ENCODE measurements around the gene RBBP8. TPM values are rescaled to one million over a fixed set of nuclear protein-coding genes. Genes with fewer than 3 reads are reported as not detected.

The RBBP8 gene
- total RNA-seq, 3 donors from 2014 or later (not counting 1 experiment from before 2014, with no cell fraction given): 11.6 to 18.7 (median 12.1) TPM

DNA sequence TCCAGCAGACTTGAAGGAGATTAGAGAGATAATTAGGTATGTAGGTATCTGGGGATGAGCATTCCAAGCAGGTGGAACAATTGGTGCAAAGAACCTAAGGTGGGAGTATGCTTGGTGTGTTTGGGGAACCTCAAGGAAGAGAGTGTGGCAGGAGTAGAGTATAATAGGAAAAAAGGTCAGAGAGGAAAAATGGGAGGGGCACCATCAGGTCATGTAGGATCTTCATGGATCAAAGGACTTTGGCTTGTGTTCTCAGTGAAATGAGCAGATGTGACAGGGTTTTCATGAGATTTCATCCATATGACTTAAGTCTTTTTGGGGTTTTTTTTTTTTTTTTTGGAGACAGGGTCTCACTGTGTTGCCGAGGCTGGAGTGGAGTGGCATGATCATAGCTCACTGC lies 47.3 kb downstream of the RBBP8 start:
- TF ChIP-seq, protein P1, sequence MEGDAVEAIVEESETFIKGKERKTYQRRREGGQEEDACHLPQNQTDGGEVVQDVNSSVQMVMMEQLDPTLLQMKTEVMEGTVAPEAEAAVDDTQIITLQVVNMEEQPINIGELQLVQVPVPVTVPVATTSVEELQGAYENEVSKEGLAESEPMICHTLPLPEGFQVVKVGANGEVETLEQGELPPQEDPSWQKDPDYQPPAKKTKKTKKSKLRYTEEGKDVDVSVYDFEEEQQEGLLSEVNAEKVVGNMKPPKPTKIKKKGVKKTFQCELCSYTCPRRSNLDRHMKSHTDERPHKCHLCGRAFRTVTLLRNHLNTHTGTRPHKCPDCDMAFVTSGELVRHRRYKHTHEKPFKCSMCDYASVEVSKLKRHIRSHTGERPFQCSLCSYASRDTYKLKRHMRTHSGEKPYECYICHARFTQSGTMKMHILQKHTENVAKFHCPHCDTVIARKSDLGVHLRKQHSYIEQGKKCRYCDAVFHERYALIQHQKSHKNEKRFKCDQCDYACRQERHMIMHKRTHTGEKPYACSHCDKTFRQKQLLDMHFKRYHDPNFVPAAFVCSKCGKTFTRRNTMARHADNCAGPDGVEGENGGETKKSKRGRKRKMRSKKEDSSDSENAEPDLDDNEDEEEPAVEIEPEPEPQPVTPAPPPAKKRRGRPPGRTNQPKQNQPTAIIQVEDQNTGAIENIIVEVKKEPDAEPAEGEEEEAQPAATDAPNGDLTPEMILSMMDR (IDR thresholded peaks at IDR 0.05): no peak
- intact Hi-C loops (cut with micrococcal nuclease): no loop called here
- Histone ChIP-seq H3K36me3 (ENCODE audit: control insufficient read depth, insufficient read depth, low read length) (no peaks in the 10 kb centered on the region), H3K4me1 (ENCODE audit: control insufficient read depth, insufficient read depth, low read length) (no peaks in the 10 kb centered on the region), H3K4me3 (ENCODE audit: low read length) (no peak overlapping the region), H3K9me3 (ENCODE audit: control insufficient read depth, insufficient read depth, low read length) (no peaks in the 10 kb centered on the region), H3K27me3 (ENCODE audit: control insufficient read depth, insufficient read depth, low read length) (no peaks in the 10 kb centered on the region), H3K27ac (ENCODE audit: low read length) (no peak overlapping the region)
- H3K4me3 Mint-ChIP-seq: no peak overlapping the region
- H3K36me3 Mint-ChIP-seq: no peaks in the 10 kb centered on the region
- no peaks in the 10 kb centered on the region for H3K4me1 Mint-ChIP-seq
- DNase-seq: no peak
- no CpG with 5 or more reads among the region's 1 CpG for WGBS (ENCODE audit: insufficient coverage)
- H3K27me3 Mint-ChIP-seq (ENCODE audit: low read depth in 2 of 2): no peaks in the 10 kb centered on the region
- H3K27ac Mint-ChIP-seq: no peak overlapping the region
- no peaks in the 10 kb centered on the region for H3K9me3 Mint-ChIP-seq
- ATAC-seq: no peak

DNA sequence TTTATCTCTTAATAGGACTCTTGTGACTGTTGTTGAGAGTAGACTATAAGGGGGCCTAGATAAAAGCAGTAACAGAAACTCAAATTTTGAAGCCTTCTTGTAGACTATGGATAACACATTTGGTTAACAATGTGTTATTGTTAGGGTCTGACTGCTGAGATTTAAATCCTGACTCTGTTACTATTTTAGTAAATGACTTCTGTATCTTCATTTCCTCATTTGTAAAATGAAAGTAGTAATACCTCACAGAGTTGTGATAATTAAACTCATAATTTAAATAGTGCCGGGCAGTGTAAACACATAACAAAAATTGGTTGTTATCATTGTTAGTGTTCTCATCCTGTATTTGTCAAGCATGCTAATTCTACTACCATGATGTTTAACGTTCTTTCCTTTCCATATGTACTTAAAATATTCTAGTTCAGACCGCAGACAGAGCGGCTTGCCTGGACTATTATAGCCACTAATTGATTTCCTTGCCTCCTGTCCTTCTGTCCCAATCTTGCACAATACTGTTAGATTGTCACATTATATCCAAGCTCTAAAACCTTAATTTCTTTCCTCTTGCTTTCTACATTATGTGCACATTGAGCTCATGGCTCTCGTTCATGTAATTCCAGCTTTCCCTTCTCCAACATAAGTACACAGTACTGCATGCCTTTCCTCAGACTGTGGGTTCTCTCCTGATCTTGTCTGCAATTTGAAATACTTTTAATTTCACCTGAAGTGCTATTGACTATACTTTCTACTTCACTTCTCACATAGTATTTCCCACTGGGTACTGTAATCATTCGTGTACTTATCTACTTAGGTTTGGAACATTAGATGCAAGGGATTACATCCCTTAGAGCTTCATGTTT lies 48.4 kb downstream of the RBBP8 start:
- H3K4me3 Mint-ChIP-seq: no peak overlapping the region
- intact Hi-C loops (cut with micrococcal nuclease): no loop called here
- no peaks in the 10 kb centered on the region for H3K36me3 Mint-ChIP-seq
- Histone ChIP-seq H3K4me3 (ENCODE audit: low read length) (no peak overlapping the region), H3K27ac (ENCODE audit: low read length) (no peak overlapping the region), H3K36me3 (ENCODE audit: control insufficient read depth, insufficient read depth, low read length) (no peaks in the 10 kb centered on the region), H3K9me3 (ENCODE audit: control insufficient read depth, insufficient read depth, low read length) (no peaks in the 10 kb centered on the region), H3K4me1 (ENCODE audit: control insufficient read depth, insufficient read depth, low read length) (no peaks in the 10 kb centered on the region), H3K27me3 (ENCODE audit: control insufficient read depth, insufficient read depth, low read length) (no peaks in the 10 kb centered on the region)
- H3K4me1 Mint-ChIP-seq: no peaks in the 10 kb centered on the region
- 89% methylated on average over 4 of the region's 6 CpGs for WGBS (ENCODE audit: insufficient coverage)
- H3K9me3 Mint-ChIP-seq: no peaks in the 10 kb centered on the region
- ATAC-seq (no peak), DNase-seq (no peak)
- no peaks in the 10 kb centered on the region for H3K27me3 Mint-ChIP-seq (ENCODE audit: low read depth in 2 of 2)
- TF ChIP-seq, protein P1 (IDR thresholded peaks at IDR 0.05): no peak
- H3K27ac Mint-ChIP-seq: no peak overlapping the region

- no peaks in the 10 kb centered on the region for H3K36me3 ChIP-seq (ENCODE audit: control insufficient read depth, insufficient read depth, low read length)
- whole genome bisulfite sequencing (ENCODE audit: insufficient coverage): no CpG with 5 or more reads among the region's 3 CpGs
- TF ChIP-seq, protein P1 (IDR thresholded peaks at IDR 0.05): peak; percentile 59
- Mint-ChIP-seq H3K36me3 (no peaks in the 10 kb centered on the region), H3K27me3 (ENCODE audit: low read depth in 2 of 2) (no peaks in the 10 kb centered on the region), H3K4me1 (no peaks in the 10 kb centered on the region), H3K9me3 (no peaks in the 10 kb centered on the region), H3K4me3 (no peak overlapping the region), H3K27ac (no peak overlapping the region)
- DNase-seq: peak in 1 of 2 donors; percentile 48
- ATAC-seq: peak in 1 of 3 donors; percentile 52
- no peaks in the 10 kb centered on the region for H3K9me3 ChIP-seq (ENCODE audit: control insufficient read depth, insufficient read depth, low read length)
- no peak overlapping the region for H3K4me3 ChIP-seq (ENCODE audit: low read length)
- H3K4me1 ChIP-seq (ENCODE audit: control insufficient read depth, insufficient read depth, low read length): no peaks in the 10 kb centered on the region
- intact Hi-C loops (cut with micrococcal nuclease): loop anchor here (1.0 kb wide), 3 partner anchors 53 to 184 kb away; no protein-coding TSS in a partner anchor
- no peaks in the 10 kb centered on the region for H3K27me3 ChIP-seq (ENCODE audit: control insufficient read depth, insufficient read depth, low read length)
- no peak overlapping the region for H3K27ac ChIP-seq (ENCODE audit: low read length)
Observed at GRCh38 chr18:22983175-22983574, 50.0 kb downstream of the RBBP8 start.
